HG02970 (cell line): Measurements from ENCODE around the gene CDC14B.
"Not testable (repeated sequence)": the region's sequence is repeated elsewhere in the genome, so short reads cannot be mapped to it uniquely, and the experiment has no call there.

Source experiments
- ATAC-seq: cut with Tn5 transposase; IDR thresholded peaks from one replicate; pipeline ENCODE4 v1.9.1; 2021; ENCODE audit warnings: mild to moderate bottlenecking, moderate library complexity, moderate number of reproducible peaks; ENCODE audit not compliant: unreplicated experiment, low FRiP score

The CDC14B gene

GRCh38 chr9:96553070-96553469 is 66.6 kb downstream of the CDC14B start:
- no peak for ATAC-seq

- ATAC-seq, result no peak
These were observed 68.2 kb downstream of the CDC14B start for GRCh38 chr9:96551403-96551802.

GRCh38 chr9:96550659-96551058 is 69.0 kb downstream of the CDC14B start:
- ATAC-seq, result no peak

- not testable (repeated sequence) for ATAC-seq
These were observed 76.5 kb downstream of the CDC14B start for GRCh38 chr9:96543131-96543530.

GRCh38 chr9:96540106-96540505 is 79.5 kb downstream of the CDC14B start:
- no peak for ATAC-seq

GRCh38 chr9:96532173-96532572 is 87.5 kb downstream of the CDC14B start:
- no peak for ATAC-seq

- no peak for ATAC-seq
These were observed 94.9 kb downstream of the CDC14B start for GRCh38 chr9:96524764-96525163.

- ATAC-seq, result no peak
These were observed 95.6 kb downstream of the CDC14B start for GRCh38 chr9:96524045-96524444.

GRCh38 chr9:96523374-96523773 is 96.3 kb downstream of the CDC14B start:
- ATAC-seq, result no peak

GRCh38 chr9:96522366-96522765 is 97.3 kb downstream of the CDC14B start:
- ATAC-seq, result no peak

- no peak for ATAC-seq
These were observed 99.9 kb downstream of the CDC14B start for GRCh38 chr9:96519787-96520186.

GRCh38 chr9:96519095-96519494 is 100.5 kb downstream of the CDC14B start:
- no peak for ATAC-seq

- ATAC-seq, result no peak
These were observed 103.8 kb downstream of the CDC14B start for GRCh38 chr9:96515621-96516470.

GRCh38 chr9:96514800-96515158 is 104.9 kb downstream of the CDC14B start:
- ATAC-seq, result no peak

GRCh38 chr9:96514108-96514799 is 105.4 kb downstream of the CDC14B start:
- ATAC-seq, result no peak

- ATAC-seq, result no peak
These were observed 106.0 kb downstream of the CDC14B start for GRCh38 chr9:96513622-96514021.

- no peak for ATAC-seq
These were observed 107.4 kb downstream of the CDC14B start for GRCh38 chr9:96512240-96512639.

- ATAC-seq, result no peak
These were observed 109.4 kb downstream of the CDC14B start for GRCh38 chr9:96510258-96510657.

- no peak for ATAC-seq
These were observed 109.8 kb downstream of the CDC14B start for GRCh38 chr9:96509848-96510247.

- no peak for ATAC-seq
These were observed 110.6 kb downstream of the CDC14B start for GRCh38 chr9:96509026-96509425.

- no peak for ATAC-seq
These were observed 111.3 kb downstream of the CDC14B start for GRCh38 chr9:96508227-96508940.
